GM12872 (cell line): Measurements from ENCODE around the gene OPALIN.

Experiments used
- TF ChIP-seq, protein P1 (sequence below): IDR thresholded peaks from 3 replicates; pipeline ENCODE4 v1.5.1; 2011; ENCODE audit warnings: low read depth, mild to moderate bottlenecking, low read length, moderate library complexity; ENCODE audit not compliant: insufficient read depth

The OPALIN gene

DNA sequence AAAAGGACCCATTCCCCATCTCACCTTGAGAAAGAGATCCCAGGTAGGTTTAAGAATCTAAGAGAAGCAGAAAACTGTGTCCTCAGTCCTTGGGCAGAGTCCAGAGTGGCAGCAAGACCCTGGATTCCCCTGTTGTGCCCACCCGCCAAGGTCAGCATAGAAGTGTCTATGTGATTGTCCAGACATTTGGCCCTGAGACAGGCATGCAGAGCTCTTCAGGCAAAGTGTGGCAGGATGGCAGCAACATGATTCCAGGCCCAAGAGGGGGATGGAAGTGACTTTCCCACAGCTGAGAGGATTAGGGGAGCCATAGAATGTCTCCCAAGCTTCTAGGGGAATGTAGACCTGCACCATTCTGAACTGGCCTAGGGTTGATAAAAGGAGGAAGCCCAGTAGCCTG lies 39.1 kb upstream of the OPALIN start:
- TF ChIP-seq, protein P1, sequence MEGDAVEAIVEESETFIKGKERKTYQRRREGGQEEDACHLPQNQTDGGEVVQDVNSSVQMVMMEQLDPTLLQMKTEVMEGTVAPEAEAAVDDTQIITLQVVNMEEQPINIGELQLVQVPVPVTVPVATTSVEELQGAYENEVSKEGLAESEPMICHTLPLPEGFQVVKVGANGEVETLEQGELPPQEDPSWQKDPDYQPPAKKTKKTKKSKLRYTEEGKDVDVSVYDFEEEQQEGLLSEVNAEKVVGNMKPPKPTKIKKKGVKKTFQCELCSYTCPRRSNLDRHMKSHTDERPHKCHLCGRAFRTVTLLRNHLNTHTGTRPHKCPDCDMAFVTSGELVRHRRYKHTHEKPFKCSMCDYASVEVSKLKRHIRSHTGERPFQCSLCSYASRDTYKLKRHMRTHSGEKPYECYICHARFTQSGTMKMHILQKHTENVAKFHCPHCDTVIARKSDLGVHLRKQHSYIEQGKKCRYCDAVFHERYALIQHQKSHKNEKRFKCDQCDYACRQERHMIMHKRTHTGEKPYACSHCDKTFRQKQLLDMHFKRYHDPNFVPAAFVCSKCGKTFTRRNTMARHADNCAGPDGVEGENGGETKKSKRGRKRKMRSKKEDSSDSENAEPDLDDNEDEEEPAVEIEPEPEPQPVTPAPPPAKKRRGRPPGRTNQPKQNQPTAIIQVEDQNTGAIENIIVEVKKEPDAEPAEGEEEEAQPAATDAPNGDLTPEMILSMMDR, result no peak

DNA sequence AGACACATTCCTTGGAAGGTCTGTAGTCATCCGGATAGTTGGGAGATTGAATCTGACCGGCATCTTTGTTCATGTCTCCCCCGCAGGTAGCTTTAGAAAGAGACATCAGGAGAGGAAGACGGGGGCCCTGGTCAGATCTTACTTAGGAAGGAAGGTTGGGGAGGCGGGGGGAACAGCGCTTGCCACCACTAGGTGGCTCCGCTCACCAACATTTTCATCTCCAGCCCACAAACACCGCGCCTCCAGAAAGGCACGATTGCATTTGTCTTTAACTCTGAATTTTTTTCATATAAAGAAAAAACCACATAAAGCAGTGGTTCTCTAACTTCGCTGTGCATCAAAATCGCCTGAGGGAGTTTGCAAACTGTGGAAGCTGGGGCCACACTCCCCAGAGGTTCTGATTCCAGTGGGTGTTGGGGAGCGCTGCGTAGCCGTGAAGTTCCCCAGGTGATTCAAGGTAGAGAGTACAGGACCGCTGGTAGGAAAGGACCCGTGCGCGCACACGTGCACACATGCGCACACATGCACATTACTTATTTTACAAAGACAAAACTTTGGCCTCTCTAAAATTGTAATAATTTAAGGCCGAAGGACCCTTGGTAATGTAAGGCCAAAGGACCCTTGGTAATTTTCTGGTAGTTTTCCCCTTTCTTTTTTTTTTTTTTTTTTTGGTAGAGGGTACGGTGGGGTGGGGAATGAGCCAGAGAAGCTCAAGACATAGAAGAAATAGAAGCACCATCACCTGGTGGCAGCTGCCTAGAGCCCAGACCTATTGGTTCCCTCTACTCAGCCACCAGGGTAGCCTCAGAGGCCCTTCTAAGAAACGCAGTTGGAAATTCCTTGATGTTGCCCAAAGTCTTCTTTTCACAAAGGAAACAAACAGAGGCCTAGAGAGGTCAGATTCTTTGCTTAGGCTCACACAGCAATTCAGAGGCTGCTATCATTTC lies 37.4 kb upstream of the OPALIN start:
- TF ChIP-seq, protein P1, result peak; percentile 90

GRCh38 chr10:96390460-96390864 lies 31.7 kb upstream of the OPALIN start:
- TF ChIP-seq, protein P1, result no peak

GRCh38 chr10:96389785-96390184 lies 31.0 kb upstream of the OPALIN start:
- TF ChIP-seq, protein P1, result no peak

GRCh38 chr10:96387601-96388000 lies 28.8 kb upstream of the OPALIN start:
- TF ChIP-seq, protein P1, result no peak

- TF ChIP-seq, protein P1, result no peak
Measured at GRCh38 chr10:96387161-96387560, 28.4 kb upstream of the OPALIN start.

DNA sequence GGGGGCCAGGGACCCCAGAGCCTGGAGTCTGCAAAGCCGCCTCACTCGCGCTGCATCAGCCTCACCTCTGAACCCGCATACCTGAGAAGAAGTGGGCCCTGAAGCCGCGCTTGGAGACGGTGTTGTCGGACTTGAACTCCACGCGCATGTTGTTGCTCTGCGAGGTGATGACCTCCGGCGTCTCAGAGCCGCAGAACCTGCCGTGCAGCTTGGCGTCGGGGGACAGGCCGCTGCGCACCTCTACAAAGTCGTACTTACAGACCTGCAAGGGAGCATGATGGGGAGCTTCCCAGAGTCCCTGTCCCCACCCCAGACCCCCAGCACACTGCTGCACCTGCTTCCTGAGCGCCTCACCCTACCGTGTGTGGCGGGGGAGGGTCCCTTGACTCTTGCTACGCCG lies 25.7 kb upstream of the OPALIN start:
- TF ChIP-seq, protein P1, result no peak
